Measurements from ENCODE around the gene SLC9A1. TPM values are rescaled to one million over a fixed set of nuclear protein-coding genes. Genes with fewer than 3 reads are reported as not detected.

Gene SLC9A1
- total and polyA plus RNA-seq, 4 donors, result 4.5 to 24.9 (median 13.8) TPM

DNA sequence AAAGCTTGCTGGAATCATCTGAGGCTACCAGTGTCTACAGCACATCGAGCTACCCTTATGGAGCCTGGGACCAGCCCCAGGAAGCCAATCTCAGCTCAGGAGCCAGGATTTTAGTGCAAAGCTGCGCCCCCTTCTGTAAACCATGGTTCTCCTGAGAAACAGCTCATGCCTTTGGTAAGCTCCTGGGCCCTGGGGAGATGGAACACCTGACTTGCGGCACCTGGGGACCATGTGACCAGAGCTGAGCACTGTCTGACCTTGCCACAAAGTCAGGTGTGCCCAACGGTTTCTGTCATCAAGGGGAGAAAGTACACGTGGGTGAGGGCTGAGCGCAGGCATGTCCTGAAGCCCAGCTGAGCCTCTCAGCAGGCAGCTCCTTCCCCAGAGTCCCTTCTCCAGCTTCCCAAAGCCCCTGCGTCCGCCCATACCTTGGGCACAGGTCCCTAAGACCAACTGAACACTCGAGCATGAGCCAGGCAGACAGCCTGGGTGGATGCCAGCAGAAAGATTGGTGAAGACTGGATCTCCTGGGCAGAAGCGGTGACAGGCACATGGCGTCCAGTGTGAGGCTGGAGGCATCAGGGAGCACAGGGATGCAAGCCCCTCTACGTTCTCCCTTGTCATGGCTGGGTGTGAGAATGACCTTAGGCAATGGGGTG lies 84.4 kb downstream of the SLC9A1 start:
- DNase-seq (no peak), ATAC-seq (ENCODE audit: low FRiP score) (no peak)
- intact Hi-C loops (cut with DNase I), result no loop called here
- H3K9me3 ChIP-seq (ENCODE audit: control insufficient read depth, low read length), result no peaks in the 10 kb centered on the region
- WGBS, 2 donors, result 69 to 73% methylated on average over 12 of the region's 12 CpGs
- H3K27ac ChIP-seq (ENCODE audit: low read depth in 1 of 2, low read length in 2 of 2), result no peak overlapping the region
- no peaks in the 10 kb centered on the region for H3K27me3 ChIP-seq (ENCODE audit: control insufficient read depth in 1 of 2, insufficient read depth in 2 of 2, low read length in 1 of 2)
- no peaks in the 10 kb centered on the region for H3K36me3 ChIP-seq (ENCODE audit: control insufficient read depth in 1 of 2, insufficient read depth in 2 of 2, low read length in 1 of 2)
- no peaks in the 10 kb centered on the region for H3K4me1 ChIP-seq (ENCODE audit: control insufficient read depth in 1 of 2, insufficient read depth in 2 of 2, low read length in 2 of 2)
- no peak overlapping the region for H3K4me3 ChIP-seq (ENCODE audit: low read length in 2 of 2)

DNA sequence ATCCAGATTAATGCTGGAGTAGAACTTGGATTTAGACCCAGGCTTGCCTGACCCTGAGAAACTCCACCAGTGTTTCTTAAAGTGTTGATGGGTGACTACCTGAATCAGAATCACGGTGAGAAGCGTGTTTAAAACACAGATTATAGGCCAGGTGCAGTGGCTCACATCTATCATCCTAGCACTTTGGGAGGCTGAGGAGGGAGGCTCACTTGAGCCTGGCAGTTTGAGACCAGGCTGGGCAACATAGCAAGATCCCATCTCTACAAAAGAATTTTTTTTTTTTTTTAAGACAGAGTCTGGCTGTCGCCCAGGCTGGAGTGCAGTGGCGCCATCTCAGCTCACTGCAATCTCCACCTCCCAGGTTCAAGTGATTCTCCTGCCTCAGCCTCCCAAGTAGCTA lies 86.0 kb downstream of the SLC9A1 start:
- Histone ChIP-seq H3K4me1 (ENCODE audit: control insufficient read depth in 1 of 2, insufficient read depth in 2 of 2, low read length in 2 of 2) (no peaks in the 10 kb centered on the region), H3K36me3 (ENCODE audit: control insufficient read depth in 1 of 2, insufficient read depth in 2 of 2, low read length in 1 of 2) (no peaks in the 10 kb centered on the region), H3K27me3 (ENCODE audit: control insufficient read depth in 1 of 2, insufficient read depth in 2 of 2, low read length in 1 of 2) (no peaks in the 10 kb centered on the region), H3K27ac (ENCODE audit: low read depth in 1 of 2, low read length in 2 of 2) (no peak overlapping the region), H3K9me3 (ENCODE audit: control insufficient read depth, low read length) (no peaks in the 10 kb centered on the region), H3K4me3 (ENCODE audit: low read length in 2 of 2) (no peak overlapping the region)
- intact Hi-C loops (cut with DNase I), result loop anchor here in 1 of 2 donors (5.0 kb wide), 1 partner anchor 618 kb away; no protein-coding TSS in a partner anchor
- DNase-seq, result no peak
- 90 to 91% methylated on average over 4 of the region's 4 CpGs for WGBS, 2 donors
- no peak for ATAC-seq (ENCODE audit: low FRiP score)

DNA sequence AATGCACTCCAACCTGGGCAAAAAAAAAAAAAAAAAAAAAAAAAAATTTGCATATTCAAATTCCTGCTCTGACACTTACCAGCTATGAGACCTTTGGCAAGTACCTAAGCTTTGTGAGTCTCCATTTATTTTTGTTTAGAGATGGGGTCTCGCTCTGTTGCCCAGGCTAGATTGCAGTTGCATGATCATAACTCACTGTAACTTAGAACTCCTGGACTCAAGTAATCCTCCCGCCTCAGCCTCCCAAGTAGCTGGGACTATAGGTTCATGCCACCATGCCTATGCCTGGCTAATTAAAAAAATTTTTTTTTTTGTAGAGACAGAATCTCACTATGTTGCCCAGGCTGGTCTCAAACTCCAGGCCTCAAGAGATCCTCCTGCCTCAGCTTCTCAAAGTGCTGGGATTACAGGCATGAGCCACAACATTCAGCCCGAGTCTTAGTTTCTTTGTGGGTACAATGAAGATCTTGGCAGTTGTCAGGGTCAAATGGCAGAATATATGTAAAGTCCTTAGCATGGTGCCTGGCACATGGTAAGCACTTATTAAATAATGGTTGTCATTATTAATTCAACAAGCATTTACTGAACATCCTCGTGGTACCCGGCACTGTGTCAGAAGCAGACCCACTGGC lies 88.8 kb downstream of the SLC9A1 start:
- no peak for ATAC-seq (ENCODE audit: low FRiP score)
- 89 to 92% methylated on average over 5 of the region's 5 CpGs for WGBS, 2 donors
- intact Hi-C loops (cut with DNase I), result loop anchor here in 1 of 2 donors (5.0 kb wide), 1 partner anchor 621 kb away; no protein-coding TSS in a partner anchor

DNA sequence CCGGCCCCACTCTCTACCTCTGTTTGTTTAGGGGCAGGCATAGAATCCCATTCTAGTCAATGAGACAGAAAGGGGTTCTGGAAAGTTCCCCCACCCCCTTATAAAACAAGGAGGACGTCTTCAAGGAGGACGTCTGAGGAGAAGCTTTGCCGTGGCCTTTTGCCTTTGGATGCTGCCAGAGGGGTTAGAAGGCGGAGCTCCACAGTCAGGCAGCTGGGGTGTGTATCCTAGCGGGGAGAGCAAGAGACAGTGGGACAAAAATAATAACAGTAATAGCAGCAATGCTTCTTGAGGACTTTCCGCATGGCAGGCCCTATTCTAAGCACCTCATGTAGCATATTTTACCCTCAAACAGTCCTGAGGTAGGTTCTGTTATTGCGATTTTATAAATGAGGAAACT lies 94.0 kb downstream of the SLC9A1 start:
- no peak overlapping the region for H3K4me3 ChIP-seq (ENCODE audit: low read length in 2 of 2)
- H3K36me3 ChIP-seq (ENCODE audit: control insufficient read depth in 1 of 2, insufficient read depth in 2 of 2, low read length in 1 of 2), result no peaks in the 10 kb centered on the region
- no peaks in the 10 kb centered on the region for H3K27me3 ChIP-seq (ENCODE audit: control insufficient read depth in 1 of 2, insufficient read depth in 2 of 2, low read length in 1 of 2)
- no peak for DNase-seq
- no peak overlapping the region for H3K27ac ChIP-seq (ENCODE audit: low read depth in 1 of 2, low read length in 2 of 2)
- no peaks in the 10 kb centered on the region for H3K9me3 ChIP-seq (ENCODE audit: control insufficient read depth, low read length)
- H3K4me1 ChIP-seq (ENCODE audit: control insufficient read depth in 1 of 2, insufficient read depth in 2 of 2, low read length in 2 of 2), result no peaks in the 10 kb centered on the region
- intact Hi-C loops (cut with DNase I), result no loop called here
- ATAC-seq (ENCODE audit: low FRiP score), result no peak
- WGBS, 2 donors, result 90 to 96% methylated on average over 8 of the region's 8 CpGs

More for the DNA sequence above, 88.8 kb downstream of the SLC9A1 start:
- Histone ChIP-seq H3K9me3 (ENCODE audit: control insufficient read depth, low read length) (no peaks in the 10 kb centered on the region), H3K4me1 (ENCODE audit: control insufficient read depth in 1 of 2, insufficient read depth in 2 of 2, low read length in 2 of 2) (no peaks in the 10 kb centered on the region), H3K27ac (ENCODE audit: low read depth in 1 of 2, low read length in 2 of 2) (no peak overlapping the region), H3K36me3 (ENCODE audit: control insufficient read depth in 1 of 2, insufficient read depth in 2 of 2, low read length in 1 of 2) (no peaks in the 10 kb centered on the region), H3K4me3 (ENCODE audit: low read length in 2 of 2) (no peak overlapping the region), H3K27me3 (ENCODE audit: control insufficient read depth in 1 of 2, insufficient read depth in 2 of 2, low read length in 1 of 2) (no peaks in the 10 kb centered on the region)
- DNase-seq, result no peak

DNA sequence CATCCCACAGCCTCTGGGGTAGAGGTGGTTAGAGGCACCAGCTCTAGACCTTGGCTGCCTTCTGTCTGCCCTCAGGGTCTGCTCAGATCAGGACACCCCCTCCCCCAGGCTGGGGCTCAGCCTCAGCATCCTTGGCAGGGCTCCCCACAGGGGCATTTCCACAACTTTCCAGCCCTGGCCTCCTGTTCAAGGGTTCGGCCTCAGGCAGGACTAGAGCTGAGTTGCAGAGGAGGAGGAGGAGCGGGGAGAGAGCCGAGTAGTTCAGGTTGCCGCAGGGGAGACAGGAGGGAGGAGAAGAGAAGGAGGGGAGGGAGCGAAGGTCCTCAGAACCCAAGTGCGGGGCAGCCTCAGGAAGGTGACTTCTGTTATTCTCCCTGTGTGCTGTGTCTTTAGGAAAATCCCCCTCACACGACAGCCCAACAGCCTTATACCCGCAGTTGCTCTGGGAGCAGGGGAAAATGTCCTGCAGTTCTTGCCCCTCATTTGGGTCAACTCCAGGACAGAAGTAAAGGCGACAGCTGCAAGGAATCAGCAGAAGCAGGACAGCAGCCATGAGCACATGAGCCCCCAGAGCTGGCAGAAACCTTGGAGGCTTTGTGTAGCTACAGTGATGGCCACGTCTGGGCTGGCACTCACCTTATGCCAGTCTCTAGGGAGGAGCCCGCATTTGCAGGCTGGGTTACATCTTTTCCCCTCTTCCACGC lies 95.8 kb downstream of the SLC9A1 start:
- H3K4me1 ChIP-seq (ENCODE audit: control insufficient read depth in 1 of 2, insufficient read depth in 2 of 2, low read length in 2 of 2), result no peaks in the 10 kb centered on the region
- no peak for DNase-seq
- WGBS, 2 donors, result 80 to 82% methylated on average over 12 of the region's 12 CpGs
- intact Hi-C loops (cut with DNase I), result no loop called here
- ATAC-seq (ENCODE audit: low FRiP score), result no peak
- no peaks in the 10 kb centered on the region for H3K36me3 ChIP-seq (ENCODE audit: control insufficient read depth in 1 of 2, insufficient read depth in 2 of 2, low read length in 1 of 2)
- no peaks in the 10 kb centered on the region for H3K27me3 ChIP-seq (ENCODE audit: control insufficient read depth in 1 of 2, insufficient read depth in 2 of 2, low read length in 1 of 2)
- H3K27ac ChIP-seq (ENCODE audit: low read depth in 1 of 2, low read length in 2 of 2), result no peak overlapping the region
- no peak overlapping the region for H3K4me3 ChIP-seq (ENCODE audit: low read length in 2 of 2)
- H3K9me3 ChIP-seq (ENCODE audit: control insufficient read depth, low read length), result no peaks in the 10 kb centered on the region

DNA sequence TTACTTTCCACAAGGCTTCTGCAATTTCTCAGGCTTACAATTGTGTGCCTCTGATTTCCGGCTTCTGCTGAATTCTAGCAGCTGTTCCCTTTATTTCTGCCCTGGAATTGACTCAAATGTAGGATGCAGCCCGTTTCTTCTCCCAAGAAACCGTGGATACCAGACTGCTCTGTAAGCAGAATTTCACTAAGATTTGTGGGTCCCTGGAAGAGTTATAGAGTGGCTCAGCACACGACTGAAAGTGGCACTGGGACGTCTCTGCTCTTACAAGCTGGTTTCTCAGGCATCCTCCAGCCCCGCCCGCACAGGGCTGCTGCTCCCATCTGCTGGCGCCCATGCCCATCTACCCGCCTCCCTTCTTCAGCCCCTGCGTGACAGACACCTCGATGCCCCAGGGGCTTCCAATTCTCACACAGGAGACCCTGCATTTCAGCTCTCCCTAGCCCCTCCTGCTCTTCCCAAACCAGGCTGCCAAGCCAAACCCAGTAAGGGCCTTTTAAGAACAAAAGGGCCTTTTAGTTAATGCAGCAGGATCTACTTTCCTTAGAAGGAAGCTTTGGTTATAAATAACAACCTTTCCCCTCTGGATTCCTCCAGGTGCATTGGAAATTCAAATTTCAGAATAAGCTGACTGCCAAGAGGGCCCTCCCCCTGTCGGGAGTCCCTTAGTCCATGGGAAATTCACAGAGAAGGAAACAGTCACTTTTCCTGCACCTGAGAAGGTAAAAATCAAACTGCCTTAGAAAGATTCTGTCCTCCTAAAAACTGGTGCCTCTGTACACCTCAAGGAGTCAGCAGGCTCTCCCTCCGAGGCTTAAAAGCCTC lies 96.9 kb downstream of the SLC9A1 start:
- Histone ChIP-seq H3K4me1 (ENCODE audit: control insufficient read depth in 1 of 2, insufficient read depth in 2 of 2, low read length in 2 of 2) (no peaks in the 10 kb centered on the region), H3K27ac (ENCODE audit: low read depth in 1 of 2, low read length in 2 of 2) (no peak overlapping the region), H3K36me3 (ENCODE audit: control insufficient read depth in 1 of 2, insufficient read depth in 2 of 2, low read length in 1 of 2) (no peaks in the 10 kb centered on the region), H3K9me3 (ENCODE audit: control insufficient read depth, low read length) (no peaks in the 10 kb centered on the region), H3K27me3 (ENCODE audit: control insufficient read depth in 1 of 2, insufficient read depth in 2 of 2, low read length in 1 of 2) (no peaks in the 10 kb centered on the region), H3K4me3 (ENCODE audit: low read length in 2 of 2) (no peak overlapping the region)
- intact Hi-C loops (cut with DNase I), result no loop called here
- no peak for DNase-seq
- 31 to 36% methylated on average over 13 of the region's 13 CpGs for WGBS, 2 donors
- no peak for ATAC-seq (ENCODE audit: low FRiP score)

DNA sequence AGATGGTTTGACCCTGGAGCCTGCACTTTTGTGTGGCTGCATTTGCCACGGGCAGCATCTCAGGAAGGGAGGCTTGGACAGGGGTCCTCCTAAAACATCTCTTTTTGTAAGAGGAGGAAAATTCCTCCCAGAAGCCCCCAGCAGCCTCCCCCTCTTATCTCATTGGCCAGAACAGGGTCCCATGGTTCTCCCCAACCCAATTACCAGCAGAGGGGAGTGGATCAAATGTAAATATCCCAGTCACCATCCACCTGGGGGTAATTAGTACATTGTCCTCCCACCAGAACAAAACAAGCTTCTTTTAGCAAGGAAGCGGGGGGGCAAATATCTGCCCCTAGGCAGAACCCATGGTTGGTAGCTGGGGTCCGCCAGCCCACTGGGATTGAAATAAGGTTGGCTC lies 97.5 kb downstream of the SLC9A1 start:
- no peak for ATAC-seq (ENCODE audit: low FRiP score)
- intact Hi-C loops (cut with DNase I), result no loop called here

DNA sequence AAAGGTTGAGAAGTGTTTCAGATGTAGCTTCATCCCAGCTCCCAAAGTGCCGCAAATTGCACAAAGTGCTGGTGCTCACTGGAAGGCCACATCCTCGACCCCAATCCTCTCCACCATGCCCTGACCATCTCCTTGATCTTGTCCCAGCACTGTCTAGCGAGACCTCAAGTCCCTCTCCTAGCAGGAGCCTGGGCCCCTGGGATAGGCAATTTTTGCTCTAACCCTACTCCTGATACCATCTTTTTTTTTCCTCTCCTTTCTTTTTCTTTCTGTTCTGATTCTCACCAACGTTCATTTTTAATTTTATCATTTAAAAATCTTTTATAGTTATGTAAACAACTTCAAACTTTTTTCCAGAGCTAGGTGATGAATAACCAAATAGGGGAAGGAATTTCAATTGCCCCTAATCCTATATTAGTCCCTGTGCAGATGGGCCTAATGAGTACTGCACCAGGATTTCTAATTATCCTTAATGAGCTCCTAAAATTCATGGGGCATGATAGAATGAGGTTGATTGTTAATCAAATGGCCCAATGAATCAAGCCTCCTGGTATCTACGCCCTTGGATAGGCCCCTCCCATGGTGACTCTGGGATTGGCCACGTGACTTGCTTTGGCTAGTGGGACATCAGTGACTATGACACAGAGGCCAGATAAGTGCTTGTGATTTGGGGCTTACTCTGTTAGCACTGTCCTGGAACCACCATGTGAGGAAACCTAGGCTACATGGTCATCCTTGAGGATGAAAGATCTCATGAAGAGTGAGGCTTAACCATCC lies 100.8 kb downstream of the SLC9A1 start:
- no peaks in the 10 kb centered on the region for H3K36me3 ChIP-seq (ENCODE audit: control insufficient read depth in 1 of 2, insufficient read depth in 2 of 2, low read length in 1 of 2)
- no peaks in the 10 kb centered on the region for H3K4me1 ChIP-seq (ENCODE audit: control insufficient read depth in 1 of 2, insufficient read depth in 2 of 2, low read length in 2 of 2)
- no peak for DNase-seq
- H3K4me3 ChIP-seq (ENCODE audit: low read length in 2 of 2), result no peak overlapping the region
- H3K27ac ChIP-seq (ENCODE audit: low read depth in 1 of 2, low read length in 2 of 2), result no peak overlapping the region
- no peak for ATAC-seq (ENCODE audit: low FRiP score)
- no peaks in the 10 kb centered on the region for H3K27me3 ChIP-seq (ENCODE audit: control insufficient read depth in 1 of 2, insufficient read depth in 2 of 2, low read length in 1 of 2)
- H3K9me3 ChIP-seq (ENCODE audit: control insufficient read depth, low read length), result no peaks in the 10 kb centered on the region
- intact Hi-C loops (cut with DNase I), result no loop called here
- WGBS, 2 donors, result 81 to 84% methylated on average over 6 of the region's 6 CpGs

More for the DNA sequence above, 97.5 kb downstream of the SLC9A1 start:
- no peak for DNase-seq
- Histone ChIP-seq H3K9me3 (ENCODE audit: control insufficient read depth, low read length) (no peaks in the 10 kb centered on the region), H3K36me3 (ENCODE audit: control insufficient read depth in 1 of 2, insufficient read depth in 2 of 2, low read length in 1 of 2) (no peaks in the 10 kb centered on the region), H3K27me3 (ENCODE audit: control insufficient read depth in 1 of 2, insufficient read depth in 2 of 2, low read length in 1 of 2) (no peaks in the 10 kb centered on the region), H3K4me1 (ENCODE audit: control insufficient read depth in 1 of 2, insufficient read depth in 2 of 2, low read length in 2 of 2) (no peaks in the 10 kb centered on the region), H3K4me3 (ENCODE audit: low read length in 2 of 2) (no peak overlapping the region), H3K27ac (ENCODE audit: low read depth in 1 of 2, low read length in 2 of 2) (no peak overlapping the region)
- WGBS, 2 donors, result 57 to 61% methylated on average over 3 of the region's 3 CpGs
